ENCODE results near the gene PDSS2.

Gene PDSS2

GRCh38 chr6:107267006-107267405 is 192.4 kb downstream of the PDSS2 start:
- no peak for TF ChIP-seq CTCF (IDR thresholded peaks at IDR 0.05; ENCODE audit: low read depth, low read length, missing control alignments)
- no peak for DNase-seq (ENCODE audit: extremely low read depth, low read depth)
- no peak overlapping the region for H3K4me3 ChIP-seq (replicated peaks; ENCODE audit: low read depth, low read length)

GRCh38 chr6:107266563-107266962 is 192.8 kb downstream of the PDSS2 start:
- TF ChIP-seq CTCF (IDR thresholded peaks at IDR 0.05; ENCODE audit: low read depth, low read length, missing control alignments) = no peak
- no peak for DNase-seq (ENCODE audit: extremely low read depth, low read depth)
- H3K4me3 ChIP-seq (replicated peaks; ENCODE audit: low read depth, low read length) = no peak overlapping the region

- H3K4me3 ChIP-seq (replicated peaks; ENCODE audit: low read depth, low read length) = no peak overlapping the region
- DNase-seq (ENCODE audit: extremely low read depth, low read depth) = peak; percentile 44
- TF ChIP-seq CTCF (IDR thresholded peaks at IDR 0.05; ENCODE audit: low read depth, low read length, missing control alignments) = no peak
Measured at GRCh38 chr6:107264357-107264840, 195.0 kb downstream of the PDSS2 start.

GRCh38 chr6:107259951-107260350 is 199.4 kb downstream of the PDSS2 start:
- no peak overlapping the region for H3K4me3 ChIP-seq (replicated peaks; ENCODE audit: low read depth, low read length)
- no peak for TF ChIP-seq CTCF (IDR thresholded peaks at IDR 0.05; ENCODE audit: low read depth, low read length, missing control alignments)
- DNase-seq (ENCODE audit: extremely low read depth, low read depth) = no peak

GRCh38 chr6:107248147-107248546 is 211.2 kb downstream of the PDSS2 start:
- no peak for DNase-seq (ENCODE audit: extremely low read depth, low read depth)
- TF ChIP-seq CTCF (IDR thresholded peaks at IDR 0.05; ENCODE audit: low read depth, low read length, missing control alignments) = no peak
- H3K4me3 ChIP-seq (replicated peaks; ENCODE audit: low read depth, low read length) = no peak overlapping the region

- no peak for DNase-seq (ENCODE audit: extremely low read depth, low read depth)
- TF ChIP-seq CTCF (IDR thresholded peaks at IDR 0.05; ENCODE audit: low read depth, low read length, missing control alignments) = no peak
- H3K4me3 ChIP-seq (replicated peaks; ENCODE audit: low read depth, low read length) = no peak overlapping the region
Measured at GRCh38 chr6:107246972-107247615, 212.3 kb downstream of the PDSS2 start.
